Right ventricle myocardium superior (tissue), 1 donor: ENCODE measurements around the gene BTNL8. TPM values are rescaled to one million over a fixed set of nuclear protein-coding genes. Genes with fewer than 3 reads are reported as not detected.

Experiments used
- ATAC-seq: fragments of 200-7000 bp; cut with Tn5 transposase; one replicate; pipeline ENCODE4 v1.9.1; 2020; ENCODE audit warnings: mild to moderate bottlenecking; ENCODE audit not compliant: poor library complexity
- DNase-seq: peaks from one replicate; pipeline ENCODE4 v3.0.0-alpha.2; 2020
- intact Hi-C: fragments of 100-400 bp; cut with DNase I; formaldehyde crosslinking; loops from one replicate; pipeline ENCODE4 v1.11.2; 2022
- long read RNA-seq: library from polyadenylated mRNA; unstranded; transcript quantifications from one replicate; pipeline ENCODE4 v2.0.0, GENCODE V29; 2021
- total RNA-seq: library from RNA; stranded (reverse); fragmentation: NEBNext Ultra II Directional; extraction: Animal tissue kit (Norgen Biotek cat#: 25700); gene quantifications from one replicate; pipeline ENCODE4 v1.2.1, GENCODE V29; 2021
- donor health status: DM: no; HTN: yes; CAD: no; lungs with severe emphysema.

BTNL8 gene
- not detected for total RNA-seq
- long read RNA-seq: 0 reads

DNA sequence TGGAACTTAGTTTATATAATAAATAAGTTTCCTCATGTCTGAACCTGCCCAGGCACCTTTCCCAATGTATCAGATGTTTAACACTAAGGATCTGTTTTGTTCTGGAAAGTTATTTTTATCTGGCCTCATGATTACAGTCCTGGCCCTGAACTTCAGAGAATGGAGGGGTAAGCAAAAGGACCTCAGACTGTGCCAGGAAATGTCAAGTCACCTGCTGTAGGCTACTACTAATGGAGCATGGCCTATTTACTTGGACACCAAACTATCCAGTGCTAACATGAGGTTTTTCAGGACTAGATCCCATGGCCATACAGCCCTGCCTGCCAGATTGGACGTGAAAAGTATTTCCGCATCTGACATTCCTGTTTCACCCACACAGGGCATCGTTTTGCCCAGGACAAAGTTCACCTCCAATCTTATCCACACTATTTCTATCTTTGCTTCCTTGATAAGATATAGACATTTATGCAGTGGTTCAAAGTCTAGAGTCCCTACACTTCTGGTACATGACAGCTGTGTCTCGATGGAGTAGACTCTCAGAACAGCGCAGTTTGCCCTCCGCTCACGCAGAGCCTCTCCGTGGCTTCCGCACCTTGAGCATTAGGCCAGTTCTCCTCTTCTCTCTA lies at the start of gene BTNL8:
TSS of gene BTNL8 (plus strand) at position 539 of the 626 bp plus-strand sequence. CDS start 152 bp downstream, outside the sequence.
- intact Hi-C loops: no loop called here
- ATAC-seq (no peak), DNase-seq (no peak)

GRCh38 chr5:180849827-180850226 lies 49.1 kb upstream of the BTNL8 start:
- intact Hi-C loops: no loop called here
- ATAC-seq: no peak
- DNase-seq: no peak

- ATAC-seq (no peak), DNase-seq (no peak)
- intact Hi-C loops: no loop called here
Observed at GRCh38 chr5:180850434-180851078, 48.4 kb upstream of the BTNL8 start.

GRCh38 chr5:180852495-180852894 lies 46.5 kb upstream of the BTNL8 start:
- intact Hi-C loops: no loop called here
- DNase-seq: no peak
- no peak for ATAC-seq

GRCh38 chr5:180853121-180853847 lies 45.7 kb upstream of the BTNL8 start:
- intact Hi-C loops: no loop called here
- ATAC-seq (no peak), DNase-seq (no peak)

DNA sequence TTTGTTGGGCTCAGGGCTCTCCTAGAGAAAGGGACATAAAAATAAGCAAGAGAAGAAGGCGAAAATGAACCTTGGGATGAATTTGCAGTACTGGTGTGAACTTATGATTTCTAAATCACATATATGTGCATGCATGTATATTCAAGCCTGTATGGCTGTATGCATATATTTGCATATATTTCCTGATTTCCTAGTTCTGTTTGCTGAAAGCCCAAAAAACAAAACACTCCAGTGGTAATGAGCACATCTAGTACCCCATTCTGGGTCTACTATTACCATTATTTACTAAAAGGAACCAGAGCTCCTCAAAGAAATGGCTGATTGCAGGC lies 45.1 kb upstream of the BTNL8 start:
- DNase-seq (no peak), ATAC-seq (no peak)
- intact Hi-C loops: no loop called here

DNA sequence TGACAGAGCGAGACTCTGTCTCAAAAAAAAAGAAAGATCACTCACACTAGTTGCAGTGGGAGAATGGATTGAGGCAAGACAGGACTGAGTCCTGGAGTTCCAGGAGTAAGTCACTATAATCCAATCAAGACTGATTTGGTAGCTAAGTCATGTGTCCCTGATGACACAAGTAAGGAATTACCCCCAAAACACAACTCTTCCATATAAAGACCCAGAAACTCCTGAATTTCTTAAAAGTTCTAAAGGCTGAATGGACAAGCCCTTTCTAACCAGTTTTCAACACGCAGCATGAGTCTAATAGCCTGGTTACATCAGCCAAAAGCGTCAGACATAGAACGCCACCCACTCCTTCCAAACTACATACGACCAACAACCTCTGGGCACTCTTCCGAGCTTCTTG lies 40.4 kb upstream of the BTNL8 start:
- ATAC-seq (no peak), DNase-seq (no peak)
- intact Hi-C loops: no loop called here

DNA sequence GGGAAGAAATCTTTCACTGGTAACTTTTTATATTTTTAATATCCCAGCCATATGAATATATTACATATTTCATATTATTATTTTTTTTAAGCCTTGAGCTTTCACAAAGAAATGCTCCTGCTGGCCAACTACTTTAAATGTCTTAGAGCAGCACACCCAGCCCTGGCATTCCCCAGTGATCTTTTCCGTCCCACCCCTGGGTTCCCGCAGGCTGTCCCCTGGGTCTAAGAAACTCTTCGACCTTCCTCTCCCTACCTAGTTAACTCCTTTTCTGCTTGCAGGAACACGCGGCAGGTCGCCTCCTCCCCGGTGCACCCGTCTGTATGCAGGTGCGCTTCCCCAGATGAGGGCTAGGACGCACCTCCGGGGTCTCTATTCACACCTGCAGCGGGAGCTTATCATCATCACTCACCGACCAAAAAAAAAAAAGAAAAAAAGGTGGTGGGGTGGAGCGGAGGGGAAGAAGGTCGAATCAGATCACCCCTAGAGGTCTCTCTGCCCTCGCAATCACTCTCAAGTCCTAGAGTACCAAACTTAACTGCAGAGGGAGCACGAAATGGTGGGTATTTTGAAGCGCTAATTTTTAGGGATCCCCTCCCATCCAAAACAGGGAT lies 38.6 kb upstream of the BTNL8 start:
- intact Hi-C loops: loop anchor here (2.0 to 5.0 kb wide), 2 partner anchors 58 to 76 kb away; partner anchors contain the start of gene MGAT1
- DNase-seq (peak; percentile 52), ATAC-seq (peak; percentile 69)

- intact Hi-C loops: loop anchor here (2.0 to 5.0 kb wide), 2 partner anchors 59 to 76 kb away; partner anchors contain the start of gene MGAT1
- ATAC-seq: peak; percentile 98
Observed at GRCh38 chr5:180860887-180861822, 37.8 kb upstream of the BTNL8 start, which contains the start of gene ZFP62. ZFP62 (minus strand) TSS chr5:180861276; CDS start chr5:180861219, 57 bp downstream.

GRCh38 chr5:180862645-180863044 lies 36.3 kb upstream of the BTNL8 start:
- no peak for DNase-seq
- intact Hi-C loops: loop anchor here (5.0 kb wide), 1 partner anchor 60 kb away; the partner anchor contains the start of gene MGAT1
- ATAC-seq: no peak

More at GRCh38 chr5:180860887-180861822, 37.8 kb upstream of the BTNL8 start, which contains the start of gene ZFP62:
- peak; percentile 93 for DNase-seq

DNA sequence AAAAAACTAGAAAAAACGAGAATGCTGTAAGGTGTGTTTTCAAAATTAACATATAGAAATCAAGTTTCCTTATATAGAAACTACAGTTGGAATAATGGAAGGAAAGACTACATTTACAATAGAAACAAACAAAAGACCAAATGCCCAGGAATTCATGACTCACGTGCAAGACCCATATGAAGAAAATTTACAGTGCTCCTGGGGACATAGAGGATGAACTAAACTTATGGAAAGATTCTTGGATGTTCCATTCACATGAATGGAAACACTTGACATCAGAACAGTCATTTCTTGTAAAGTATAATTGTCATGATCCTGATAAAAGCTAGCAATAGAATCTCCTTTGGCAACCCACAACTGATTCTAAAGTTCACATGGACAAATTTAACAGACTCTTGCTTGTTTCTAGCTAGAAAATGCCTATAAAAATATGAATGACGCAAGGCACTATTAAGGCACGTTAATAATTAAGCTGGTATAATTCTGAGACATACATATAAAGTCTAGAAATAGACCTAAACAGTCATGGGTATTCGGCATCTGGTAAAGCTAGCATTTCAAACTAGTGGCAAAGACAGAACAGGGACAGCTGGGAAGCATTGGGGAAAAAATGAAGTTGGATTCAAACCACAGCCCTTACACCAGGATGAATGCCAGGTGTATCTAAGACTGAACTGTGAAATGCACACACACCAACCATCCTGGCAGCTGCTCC lies 32.8 kb upstream of the BTNL8 start:
- DNase-seq: no peak
- ATAC-seq: no peak
- intact Hi-C loops: no loop called here

- ATAC-seq (no peak), DNase-seq (no peak)
- intact Hi-C loops: no loop called here
Observed at GRCh38 chr5:180866985-180867384, 32.0 kb upstream of the BTNL8 start.

GRCh38 chr5:180868960-180869359 lies 30.0 kb upstream of the BTNL8 start:
- DNase-seq (peak; percentile 87), ATAC-seq (peak; percentile 78)
- intact Hi-C loops: no loop called here

DNA sequence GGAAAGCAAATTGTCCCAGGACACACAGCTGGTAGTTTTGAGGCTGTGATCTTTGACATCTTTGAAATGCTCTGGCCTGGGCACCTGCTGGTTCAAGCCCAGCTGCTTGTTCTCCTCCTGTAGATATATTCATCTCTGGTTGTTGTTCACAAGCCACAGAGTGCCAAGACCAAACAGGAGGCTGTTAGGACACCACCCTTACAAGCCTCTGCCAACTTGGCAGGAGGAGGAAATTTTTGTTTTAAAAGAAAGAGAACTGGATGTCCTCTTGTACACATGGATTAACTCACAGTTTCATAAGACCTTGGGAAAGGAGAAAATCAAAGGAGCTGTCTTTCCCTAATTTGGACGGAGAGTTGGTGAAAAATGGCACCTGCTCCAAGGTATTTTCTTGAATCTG lies 29.4 kb upstream of the BTNL8 start:
- intact Hi-C loops: no loop called here
- ATAC-seq (no peak), DNase-seq (no peak)

GRCh38 chr5:180870276-180871068 lies 28.5 kb upstream of the BTNL8 start:
- DNase-seq (no peak), ATAC-seq (no peak)
- intact Hi-C loops: loop anchor here (10.0 kb wide), 1 partner anchor 164 kb away; no protein-coding TSS in a partner anchor

DNA sequence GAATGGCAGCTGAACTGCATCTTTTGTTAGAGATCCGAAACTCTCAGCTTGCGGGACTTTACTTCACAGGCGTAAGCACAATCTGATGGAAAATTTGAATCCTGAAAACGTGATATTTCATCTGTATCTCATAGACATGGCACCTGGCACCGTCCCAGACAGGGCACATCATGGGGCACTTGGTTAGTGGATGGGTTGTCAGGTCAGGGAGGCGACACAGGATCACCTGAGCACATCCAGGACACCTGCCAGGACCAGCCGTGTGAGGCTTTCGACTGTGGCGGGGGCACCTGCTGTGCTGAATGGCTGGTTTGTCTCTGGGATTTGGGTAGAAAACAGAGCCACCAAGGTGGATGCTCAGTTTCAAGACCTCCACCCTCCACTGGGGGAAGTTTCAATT lies 26.5 kb upstream of the BTNL8 start:
- intact Hi-C loops: loop anchor here (10.0 kb wide), 1 partner anchor 162 kb away; no protein-coding TSS in a partner anchor

More for the DNA sequence above, 26.5 kb upstream of the BTNL8 start:
- no peak for ATAC-seq
- no peak for DNase-seq
